Esophagus squamous epithelium (tissue), 4 donors: ENCODE data around the gene DSC3.

Source experiments
- CTCF ChIP-seq, 6 experiments: fragments of 450-650 bp in 4 of 6; fragments of 200-600 bp in 2 of 6; sonication (generic) in 2 of 6; IDR thresholded peaks; one replicate each; pipeline ENCODE4 v1.5.1; 2016 to 2019; ENCODE audit warnings: antibody characterized with exemption in 6 of 6, mild to moderate bottlenecking in 4 of 6, moderate library complexity in 4 of 6
- POLR2A ChIP-seq, 4 donors: fragments of 450-650 bp; IDR thresholded peaks; one replicate each; pipeline ENCODE4 v1.6.1; 2017; ENCODE audit warnings: antibody characterized with exemption in 4 of 4, mild to moderate bottlenecking in 4 of 4, moderate library complexity in 3 of 4

GRCh38 chr18:31057917-31058316 lies 15.4 kb upstream of the DSC3 start:
- no peak for TF ChIP-seq POLR2A (IDR thresholded peaks at IDR 0.05)
- no peak for TF ChIP-seq CTCF (IDR thresholded peaks at IDR 0.05)
